DMS153 treated with DMSO at 0.1 percent for 48 hours (cell line): Measurements from ENCODE around the gene TBX20.
"Not testable (repeated sequence)": the region's sequence is repeated elsewhere in the genome, so short reads cannot be mapped to it uniquely, and the experiment has no call there.

Experiments used
- DNase-seq: peaks from one replicate; lab custom pipeline; 2025; ENCODE audit not compliant: unreplicated experiment; lab: John Stamatoyannopoulos, UW

TBX20 gene

DNA sequence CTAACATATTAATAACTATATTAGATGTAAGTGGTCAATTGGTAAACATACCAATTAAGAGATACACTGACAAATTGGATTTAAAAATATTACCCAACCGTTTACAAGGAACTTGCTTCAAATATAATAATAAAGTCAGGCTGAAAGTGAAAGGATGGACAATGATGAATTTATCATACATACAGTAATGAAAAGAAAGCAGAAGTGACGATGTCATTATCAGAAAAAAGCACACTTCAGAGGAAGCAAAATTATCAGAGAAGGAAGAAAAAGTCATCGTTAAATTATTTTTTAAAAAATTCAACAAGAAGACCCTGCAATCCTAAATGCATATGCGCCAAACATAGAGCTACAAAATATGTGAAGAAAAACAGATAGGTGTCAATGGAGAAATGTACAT is 81.8 kb downstream of the TBX20 start:
- not testable (repeated sequence) for DNase-seq

DNA sequence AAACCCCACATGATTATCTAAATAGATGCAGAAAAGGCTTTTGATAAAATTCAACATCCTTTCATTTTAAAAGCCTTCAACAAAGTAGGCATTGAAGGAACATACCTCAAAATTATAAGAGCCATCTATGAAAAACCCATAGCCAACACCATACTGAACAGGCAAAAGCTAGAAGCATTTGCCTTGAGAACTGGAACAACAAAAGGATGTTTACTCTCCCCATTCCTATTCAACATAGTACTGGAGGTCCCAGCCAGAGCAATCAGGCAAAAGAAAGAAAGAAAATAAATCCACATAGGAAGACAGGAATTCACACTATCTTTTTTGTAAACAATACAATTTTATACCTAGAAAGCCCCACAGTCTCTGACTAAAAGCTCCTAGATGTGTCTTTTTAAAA is 86.2 kb downstream of the TBX20 start:
- DNase-seq = not testable (repeated sequence)

DNA sequence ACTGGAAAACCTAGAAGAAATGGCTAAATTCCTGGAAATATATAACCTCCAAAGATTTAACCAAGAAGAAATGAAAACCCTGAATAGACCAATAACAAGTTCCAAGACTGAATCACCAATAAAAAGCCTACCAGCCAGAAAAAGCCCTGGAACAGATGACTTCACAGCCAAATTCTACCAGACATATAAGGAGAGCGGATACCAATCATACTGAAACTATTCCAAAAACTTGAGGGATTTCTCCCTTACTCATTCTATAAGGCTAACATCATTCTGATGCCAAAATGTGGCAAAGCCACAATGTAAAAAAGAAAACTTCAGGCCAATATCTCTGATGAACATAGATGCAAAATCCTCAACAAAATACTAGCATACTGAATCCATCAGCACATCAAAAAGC is 86.7 kb downstream of the TBX20 start:
- DNase-seq = not testable (repeated sequence)

DNA sequence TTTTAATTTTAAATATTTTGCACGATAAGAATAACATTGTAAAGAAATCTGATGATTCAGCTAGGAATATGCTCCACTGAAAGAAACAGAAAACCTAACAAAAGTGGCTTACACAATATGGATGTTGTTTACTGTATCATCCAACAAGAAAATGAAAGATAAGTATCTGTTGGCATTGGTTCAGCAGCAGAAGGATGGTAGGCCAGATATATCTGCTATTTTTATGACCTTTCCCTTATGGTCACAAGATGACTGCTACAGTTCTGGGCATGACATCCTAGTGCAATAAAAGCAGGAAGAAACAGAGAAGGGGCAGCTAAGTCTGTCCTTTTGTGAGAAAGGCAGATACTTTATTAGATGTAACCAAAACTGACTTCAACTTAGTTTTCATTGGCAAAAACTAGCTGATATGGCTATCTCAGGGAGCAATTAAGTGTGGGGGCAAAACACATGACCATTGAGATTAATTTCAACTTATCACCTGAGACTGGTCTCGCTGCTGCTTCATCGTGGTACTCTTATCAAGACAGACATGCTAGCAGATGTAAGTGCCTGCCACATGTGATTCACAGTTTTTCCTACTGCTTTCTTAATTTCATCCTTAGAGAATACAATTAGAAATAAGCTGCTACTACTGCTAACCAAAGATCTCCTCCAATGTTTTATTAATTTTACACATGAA is 92.7 kb downstream of the TBX20 start:
- DNase-seq = not testable (repeated sequence)
